SW 1271 (cell line): ENCODE data around the gene CAMP.
"Not testable (repeated sequence)": the region's sequence is repeated elsewhere in the genome, so short reads cannot be mapped to it uniquely, and the experiment has no call there.

Experiments used
- DNase-seq, 2 experiments: peaks; one replicate each; lab custom pipeline; 2025; lab: John Stamatoyannopoulos, UW

The CAMP gene

GRCh38 chr3:48267782-48268181 lies 44.5 kb downstream of the CAMP start:
- no peak for DNase-seq

GRCh38 chr3:48268381-48268935 lies 45.2 kb downstream of the CAMP start:
- DNase-seq, result no peak

GRCh38 chr3:48268936-48269561 lies 45.8 kb downstream of the CAMP start:
- no peak for DNase-seq

- no peak for DNase-seq
Measured at GRCh38 chr3:48269592-48269991, 46.3 kb downstream of the CAMP start.

GRCh38 chr3:48270306-48270705 lies 47.0 kb downstream of the CAMP start:
- DNase-seq, result no peak

GRCh38 chr3:48271223-48271622 lies 47.9 kb downstream of the CAMP start:
- DNase-seq, result not testable (repeated sequence)

- DNase-seq, result no peak
Measured at GRCh38 chr3:48271763-48272498, 48.6 kb downstream of the CAMP start.

GRCh38 chr3:48273594-48274211 lies 50.4 kb downstream of the CAMP start:
- DNase-seq, result peak in 1 of 2 experiments; percentile 24

GRCh38 chr3:48274452-48274851 lies 51.2 kb downstream of the CAMP start:
- DNase-seq, result no peak
